ENCODE data around the gene SIPA1L3.

- TF ChIP-seq ZNF565 (CRISPR knock-in tag; conservative IDR thresholded peaks at IDR 0.05; ENCODE audit: low read depth): no peak
- no peak for TF ChIP-seq CREB5 (CRISPR knock-in tag; IDR thresholded peaks at IDR 0.05; ENCODE audit: low read depth)
- no peak for TF ChIP-seq ZFP30 (CRISPR knock-in tag; IDR thresholded peaks at IDR 0.05)
- no peak for TF ChIP-seq GLIS3 (CRISPR knock-in tag; IDR thresholded peaks at IDR 0.05)
- no peak for TF ChIP-seq ESRRG (CRISPR knock-in tag; IDR thresholded peaks at IDR 0.05)
- TF ChIP-seq TSHZ2 (CRISPR knock-in tag; IDR thresholded peaks at IDR 0.05): no peak
- no peak for TF ChIP-seq BACH2 (CRISPR knock-in tag; IDR thresholded peaks at IDR 0.05; ENCODE audit: borderline replicate concordance)
- no peak for TF ChIP-seq RARB (CRISPR knock-in tag; IDR thresholded peaks at IDR 0.05)
- no peak for TF ChIP-seq ZNF8 (CRISPR knock-in tag; IDR thresholded peaks at IDR 0.05)
- TF ChIP-seq ZFP3 (CRISPR knock-in tag; IDR thresholded peaks at IDR 0.05): no peak
- no peak for TF ChIP-seq ARNTL (CRISPR knock-in tag; IDR thresholded peaks at IDR 0.05; ENCODE audit: borderline replicate concordance, low read depth)
- TF ChIP-seq OSR1 (CRISPR knock-in tag; IDR thresholded peaks at IDR 0.05): no peak
- no peak for TF ChIP-seq ZC3H10 (CRISPR knock-in tag; IDR thresholded peaks at IDR 0.05)
These were observed 97.7 kb downstream of the SIPA1L3 start for GRCh38 chr19:38004521-38005223.
